K562 (cell line): ENCODE data around the gene KIF7.

Experiments used
- CBFB ChIP-seq: sonication (generic); formaldehyde crosslinking; IDR thresholded peaks from 2 replicates; pipeline ENCODE4 v1.4.0; 2020; ENCODE audit warnings: mild to moderate bottlenecking, missing genetic modification reagents
- CEBPB ChIP-seq: fragments of 450-650 bp; IDR thresholded peaks from 2 replicates; pipeline ENCODE4 v1.6.1; 2016; ENCODE audit warnings: missing genetic modification characterization, missing compliant biosample characterization
- L3MBTL2 ChIP-seq: fragments of 450-650 bp; IDR thresholded peaks from 2 replicates; pipeline ENCODE4 v1.6.1; 2016; ENCODE audit warnings: mild to moderate bottlenecking, moderate library complexity
- NFYB ChIP-seq: IDR thresholded peaks from 2 replicates; pipeline ENCODE4 v1.6.1; 2011; ENCODE audit warnings: mild to moderate bottlenecking, moderate library complexity; ENCODE audit not compliant: insufficient read length; ENCODE audit errors: extremely low read depth
- RREB1 ChIP-seq: fragments of 250-450 bp; sonication (Bioruptor Pico); IDR thresholded peaks from 2 replicates; pipeline ENCODE4 v1.4.0; 2020
- SIN3B ChIP-seq: fragments of 450-650 bp; IDR thresholded peaks from 2 replicates; pipeline ENCODE4 v1.6.1; 2017; ENCODE audit warnings: low read depth, mild to moderate bottlenecking, moderate library complexity
- ZFP36 ChIP-seq: fragments of 150-350 bp; IDR thresholded peaks from 2 replicates; pipeline ENCODE4 v1.6.1; 2018; ENCODE audit warnings: low read length, low read depth; ENCODE audit not compliant: partially characterized antibody
- ZNF274 ChIP-seq: IDR thresholded peaks from 2 replicates; pipeline ENCODE4 v1.6.1; 2011; ENCODE audit warnings: low read depth, mild to moderate bottlenecking, low read length, moderate library complexity, borderline replicate concordance
- ZNF639 ChIP-seq, 2 experiments: fragments of 200-800 bp in 1 of 2; sonication (Bioruptor generic) in 1 of 2; sonication (generic) in 1 of 2; formaldehyde crosslinking in 1 of 2; IDR thresholded peaks in 1 of 2; conservative IDR thresholded peaks in 1 of 2; 2 replicates each; pipeline versions ENCODE4 v1.5.0 to v1.6.1; 2016 to 2020; ENCODE audit warnings: missing compliant biosample characterization in 1 of 2, missing genetic modification characterization in 1 of 2, missing genetic modification reagents in 1 of 2
- TF ChIP-seq, protein P1 (sequence below): fragments of 250-450 bp; sonication (Bioruptor Pico); IDR thresholded peaks from 2 replicates; pipeline ENCODE4 v1.4.0; 2020
- TF ChIP-seq, protein P2 (sequence below): fragments of 250-450 bp; sonication (Bioruptor Pico); IDR thresholded peaks from 2 replicates; pipeline ENCODE4 v1.9.0; 2021; ENCODE audit warnings: mild to moderate bottlenecking, inconsistent platforms
- TF ChIP-seq, protein P3 (sequence below): IDR thresholded peaks from 3 replicates; pipeline ENCODE4 v1.6.1; 2011; ENCODE audit warnings: borderline replicate concordance, mild to moderate bottlenecking, moderate library complexity; ENCODE audit not compliant: insufficient read length; ENCODE audit errors: extremely low read depth
- TF ChIP-seq, protein P4 (sequence below), 2 experiments: fragments of 450-650 bp; conservative IDR thresholded peaks; 2 replicates each; pipeline ENCODE4 v1.6.1; 2017; ENCODE audit warnings: mild to moderate bottlenecking in 2 of 2, moderate library complexity in 2 of 2

DNA sequence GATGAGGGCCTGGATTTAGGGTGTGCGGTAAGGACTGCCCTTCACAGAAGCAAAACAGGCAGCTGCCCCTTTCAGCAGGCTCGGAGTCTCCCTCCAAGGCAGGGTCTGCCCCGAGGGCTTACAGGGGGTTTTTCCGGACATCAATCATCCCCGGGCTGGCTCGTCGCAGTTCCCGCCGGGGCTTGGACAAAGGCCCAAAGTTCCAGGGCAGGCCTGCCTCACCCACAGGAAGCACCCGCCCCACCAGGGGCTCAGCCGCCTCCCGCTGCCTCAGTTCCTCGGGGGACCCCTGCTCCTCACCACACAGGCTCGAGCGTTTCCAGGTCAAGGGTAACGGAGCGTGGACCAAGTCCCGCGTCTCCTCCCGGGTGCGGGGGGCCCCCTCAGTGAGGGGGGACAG lies 27.0 kb downstream of the KIF7 start:
- TF ChIP-seq CBFB (no peak), NFYB (no peak), L3MBTL2 (no peak), RREB1 (CRISPR knock-in tag) (no peak), CEBPB (tag) (no peak), ZFP36 (no peak), SIN3B (no peak), ZNF274 (no peak), ZNF639 (CRISPR knock-in tag; conservative IDR thresholded peaks at IDR 0.05 in 1 of 2, IDR thresholded peaks at IDR 0.05 in 1 of 2) (no peak)
- TF ChIP-seq, protein P1, sequence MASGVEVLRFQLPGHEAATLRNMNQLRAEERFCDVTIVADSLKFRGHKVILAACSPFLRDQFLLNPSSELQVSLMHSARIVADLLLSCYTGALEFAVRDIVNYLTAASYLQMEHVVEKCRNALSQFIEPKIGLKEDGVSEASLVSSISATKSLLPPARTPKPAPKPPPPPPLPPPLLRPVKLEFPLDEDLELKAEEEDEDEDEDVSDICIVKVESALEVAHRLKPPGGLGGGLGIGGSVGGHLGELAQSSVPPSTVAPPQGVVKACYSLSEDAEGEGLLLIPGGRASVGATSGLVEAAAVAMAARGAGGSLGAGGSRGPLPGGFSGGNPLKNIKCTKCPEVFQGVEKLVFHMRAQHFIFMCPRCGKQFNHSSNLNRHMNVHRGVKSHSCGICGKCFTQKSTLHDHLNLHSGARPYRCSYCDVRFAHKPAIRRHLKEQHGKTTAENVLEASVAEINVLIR = no peak
- TF ChIP-seq, protein P2, sequence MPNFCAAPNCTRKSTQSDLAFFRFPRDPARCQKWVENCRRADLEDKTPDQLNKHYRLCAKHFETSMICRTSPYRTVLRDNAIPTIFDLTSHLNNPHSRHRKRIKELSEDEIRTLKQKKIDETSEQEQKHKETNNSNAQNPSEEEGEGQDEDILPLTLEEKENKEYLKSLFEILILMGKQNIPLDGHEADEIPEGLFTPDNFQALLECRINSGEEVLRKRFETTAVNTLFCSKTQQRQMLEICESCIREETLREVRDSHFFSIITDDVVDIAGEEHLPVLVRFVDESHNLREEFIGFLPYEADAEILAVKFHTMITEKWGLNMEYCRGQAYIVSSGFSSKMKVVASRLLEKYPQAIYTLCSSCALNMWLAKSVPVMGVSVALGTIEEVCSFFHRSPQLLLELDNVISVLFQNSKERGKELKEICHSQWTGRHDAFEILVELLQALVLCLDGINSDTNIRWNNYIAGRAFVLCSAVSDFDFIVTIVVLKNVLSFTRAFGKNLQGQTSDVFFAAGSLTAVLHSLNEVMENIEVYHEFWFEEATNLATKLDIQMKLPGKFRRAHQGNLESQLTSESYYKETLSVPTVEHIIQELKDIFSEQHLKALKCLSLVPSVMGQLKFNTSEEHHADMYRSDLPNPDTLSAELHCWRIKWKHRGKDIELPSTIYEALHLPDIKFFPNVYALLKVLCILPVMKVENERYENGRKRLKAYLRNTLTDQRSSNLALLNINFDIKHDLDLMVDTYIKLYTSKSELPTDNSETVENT (CRISPR knock-in tag) = no peak
- TF ChIP-seq, protein P3, sequence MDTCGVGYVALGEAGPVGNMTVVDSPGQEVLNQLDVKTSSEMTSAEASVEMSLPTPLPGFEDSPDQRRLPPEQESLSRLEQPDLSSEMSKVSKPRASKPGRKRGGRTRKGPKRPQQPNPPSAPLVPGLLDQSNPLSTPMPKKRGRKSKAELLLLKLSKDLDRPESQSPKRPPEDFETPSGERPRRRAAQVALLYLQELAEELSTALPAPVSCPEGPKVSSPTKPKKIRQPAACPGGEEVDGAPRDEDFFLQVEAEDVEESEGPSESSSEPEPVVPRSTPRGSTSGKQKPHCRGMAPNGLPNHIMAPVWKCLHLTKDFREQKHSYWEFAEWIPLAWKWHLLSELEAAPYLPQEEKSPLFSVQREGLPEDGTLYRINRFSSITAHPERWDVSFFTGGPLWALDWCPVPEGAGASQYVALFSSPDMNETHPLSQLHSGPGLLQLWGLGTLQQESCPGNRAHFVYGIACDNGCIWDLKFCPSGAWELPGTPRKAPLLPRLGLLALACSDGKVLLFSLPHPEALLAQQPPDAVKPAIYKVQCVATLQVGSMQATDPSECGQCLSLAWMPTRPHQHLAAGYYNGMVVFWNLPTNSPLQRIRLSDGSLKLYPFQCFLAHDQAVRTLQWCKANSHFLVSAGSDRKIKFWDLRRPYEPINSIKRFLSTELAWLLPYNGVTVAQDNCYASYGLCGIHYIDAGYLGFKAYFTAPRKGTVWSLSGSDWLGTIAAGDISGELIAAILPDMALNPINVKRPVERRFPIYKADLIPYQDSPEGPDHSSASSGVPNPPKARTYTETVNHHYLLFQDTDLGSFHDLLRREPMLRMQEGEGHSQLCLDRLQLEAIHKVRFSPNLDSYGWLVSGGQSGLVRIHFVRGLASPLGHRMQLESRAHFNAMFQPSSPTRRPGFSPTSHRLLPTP = no peak
- TF ChIP-seq, protein P4, sequence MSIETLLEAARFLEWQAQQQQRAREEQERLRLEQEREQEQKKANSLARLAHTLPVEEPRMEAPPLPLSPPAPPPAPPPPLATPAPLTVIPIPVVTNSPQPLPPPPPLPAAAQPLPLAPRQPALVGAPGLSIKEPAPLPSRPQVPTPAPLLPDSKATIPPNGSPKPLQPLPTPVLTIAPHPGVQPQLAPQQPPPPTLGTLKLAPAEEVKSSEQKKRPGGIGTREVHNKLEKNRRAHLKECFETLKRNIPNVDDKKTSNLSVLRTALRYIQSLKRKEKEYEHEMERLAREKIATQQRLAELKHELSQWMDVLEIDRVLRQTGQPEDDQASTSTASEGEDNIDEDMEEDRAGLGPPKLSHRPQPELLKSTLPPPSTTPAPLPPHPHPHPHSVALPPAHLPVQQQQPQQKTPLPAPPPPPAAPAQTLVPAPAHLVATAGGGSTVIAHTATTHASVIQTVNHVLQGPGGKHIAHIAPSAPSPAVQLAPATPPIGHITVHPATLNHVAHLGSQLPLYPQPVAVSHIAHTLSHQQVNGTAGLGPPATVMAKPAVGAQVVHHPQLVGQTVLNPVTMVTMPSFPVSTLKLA (conservative IDR thresholded peaks at IDR 0.05) = no peak
